CD4-positive, CD25-positive, alpha-beta regulatory T cell (primary cell): ENCODE measurements around the gene RET. TPM values are rescaled to one million over a fixed set of nuclear protein-coding genes. Genes with fewer than 3 reads are reported as not detected.

Experiments
- ATAC-seq, 2 donors: fragments of 150-1000 bp; cut with Tn5 transposase; one replicate each; pipeline ENCODE4 v1.10.0; 2021; ENCODE audit warnings: low read depth in 2 of 2, moderate number of reproducible peaks in 2 of 2, moderate library complexity in 1 of 2
- DNase-seq, 3 donors: peaks; one replicate each; pipeline versions ENCODE4 v3.0.0 to v3.0.0-alpha.2; 2012 to 2022; ENCODE audit warnings: mixed read lengths in 1 of 3
- H3K27ac ChIP-seq: one replicate; pipeline ENCODE4 v1.7.0; 2013; ENCODE audit warnings: mild to moderate bottlenecking, low read length; ENCODE audit not compliant: insufficient read depth, poor library complexity, severe bottlenecking
- H3K27me3 ChIP-seq: one replicate; pipeline ENCODE4 v1.7.0; 2013; ENCODE audit warnings: low read length; ENCODE audit not compliant: control insufficient read depth, insufficient read depth
- H3K36me3 ChIP-seq: one replicate; pipeline ENCODE4 v1.7.0; 2013; ENCODE audit warnings: mild to moderate bottlenecking, low read length, moderate library complexity; ENCODE audit not compliant: control insufficient read depth, insufficient read depth
- H3K4me1 ChIP-seq: 2 replicates; pipeline ENCODE4 v1.7.0; 2013; ENCODE audit warnings: mild to moderate bottlenecking, low read length; ENCODE audit not compliant: insufficient read depth, control insufficient read depth, poor library complexity, severe bottlenecking
- H3K4me3 ChIP-seq: one replicate; pipeline ENCODE4 v1.7.0; 2013; ENCODE audit warnings: low read depth, mild to moderate bottlenecking, low read length, moderate library complexity
- H3K9me3 ChIP-seq, 2 experiments: 1 replicate in 1 of 2; 2 replicates in 1 of 2; pipeline ENCODE4 v1.7.0; 2013; ENCODE audit warnings: low read length in 2 of 2, mild to moderate bottlenecking in 1 of 2, moderate library complexity in 1 of 2; ENCODE audit not compliant: control insufficient read depth in 2 of 2
- H3K27ac Mint-ChIP-seq, 3 donors: one replicate each; pipeline ENCODE4 v1.8.0; 2020 to 2022; ENCODE audit warnings: mild to moderate bottlenecking in 3 of 3, mixed read lengths in 3 of 3, moderate library complexity in 2 of 3
- H3K27me3 Mint-ChIP-seq: one replicate; pipeline ENCODE4 v1.8.0; 2022; ENCODE audit warnings: mild to moderate bottlenecking, mixed read lengths
- H3K36me3 Mint-ChIP-seq: one replicate; pipeline ENCODE4 v1.8.0; 2020; ENCODE audit warnings: mixed read lengths
- H3K4me1 Mint-ChIP-seq, 4 donors: one replicate each; pipeline ENCODE4 v1.8.0; 2020 to 2022; ENCODE audit warnings: mixed read lengths in 4 of 4, mild to moderate bottlenecking in 1 of 4
- H3K4me3 Mint-ChIP-seq, 4 donors: one replicate each; pipeline ENCODE4 v1.8.0; 2020 to 2022; ENCODE audit warnings: mild to moderate bottlenecking in 4 of 4, mixed read lengths in 4 of 4, moderate library complexity in 3 of 4
- H3K9me3 Mint-ChIP-seq, 7 donors: one replicate each; pipeline ENCODE4 v1.8.0; 2020 to 2022; ENCODE audit warnings: mixed read lengths in 7 of 7, mild to moderate bottlenecking in 3 of 7, moderate library complexity in 2 of 7
- polyA plus RNA-seq, 4 donors: library from polyadenylated mRNA; unstranded; fragments of 300-500 nt; fragmentation: Illumina TruSeq; gene quantifications; one replicate each; pipeline ENCODE4 v1.2.3, GENCODE V29; 2021
- total RNA-seq: library from RNA; stranded (reverse); gene quantifications from one replicate; pipeline ENCODE4 v1.2.3, GENCODE V29; 2022

The RET gene
- total and polyA plus RNA-seq, 5 donors from 2014 or later = 0.37 TPM; not detected in 4

DNA sequence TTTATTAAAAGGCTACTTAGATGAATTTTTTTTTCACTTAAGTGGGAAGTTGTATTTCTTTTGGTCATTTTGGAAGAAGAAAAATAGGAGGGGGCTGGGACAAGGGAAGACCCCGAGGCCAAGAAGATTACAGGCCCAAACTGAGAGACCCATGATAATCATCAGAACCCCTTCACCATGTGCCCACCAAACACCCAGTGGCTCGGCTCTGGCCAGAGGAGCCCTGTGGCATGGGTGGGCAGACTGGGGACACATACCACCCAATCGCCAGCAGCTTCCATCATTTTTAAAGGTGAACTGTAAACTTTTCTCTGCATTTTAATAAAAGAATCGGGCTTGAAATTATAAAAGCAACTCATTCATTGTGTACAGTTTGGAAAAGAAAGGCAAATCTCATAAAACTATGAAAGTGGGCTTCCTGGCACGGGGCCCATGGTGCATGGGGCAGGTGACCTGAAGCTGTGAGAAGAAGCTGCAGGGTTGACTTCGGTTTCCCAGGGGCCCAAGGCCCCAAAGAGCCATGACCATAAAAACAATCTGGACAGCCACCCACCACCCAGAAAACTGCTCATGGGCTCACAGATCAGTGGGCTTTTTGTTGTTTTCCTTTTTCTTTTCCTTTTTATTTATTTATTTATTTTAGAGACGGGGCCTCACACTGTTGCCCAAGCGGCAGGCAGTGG is 29.4 kb upstream of the RET start:
- Mint-ChIP-seq H3K36me3 (no peaks in the 10 kb centered on the region), H3K27ac (no peak overlapping the region), H3K4me3 (no peak overlapping the region), H3K4me1 (no peaks in the 10 kb centered on the region), H3K9me3 (no peaks in the 10 kb centered on the region), H3K27me3 (peaks cover 10% of the 10 kb centered on the region)
- Histone ChIP-seq H3K9me3 (no peaks in the 10 kb centered on the region), H3K36me3 (no peaks in the 10 kb centered on the region), H3K27me3 (peaks cover 2% of the 10 kb centered on the region), H3K4me3 (no peak overlapping the region), H3K27ac (no peak overlapping the region), H3K4me1 (no peaks in the 10 kb centered on the region)
- no peak for DNase-seq
- ATAC-seq = no peak

DNA sequence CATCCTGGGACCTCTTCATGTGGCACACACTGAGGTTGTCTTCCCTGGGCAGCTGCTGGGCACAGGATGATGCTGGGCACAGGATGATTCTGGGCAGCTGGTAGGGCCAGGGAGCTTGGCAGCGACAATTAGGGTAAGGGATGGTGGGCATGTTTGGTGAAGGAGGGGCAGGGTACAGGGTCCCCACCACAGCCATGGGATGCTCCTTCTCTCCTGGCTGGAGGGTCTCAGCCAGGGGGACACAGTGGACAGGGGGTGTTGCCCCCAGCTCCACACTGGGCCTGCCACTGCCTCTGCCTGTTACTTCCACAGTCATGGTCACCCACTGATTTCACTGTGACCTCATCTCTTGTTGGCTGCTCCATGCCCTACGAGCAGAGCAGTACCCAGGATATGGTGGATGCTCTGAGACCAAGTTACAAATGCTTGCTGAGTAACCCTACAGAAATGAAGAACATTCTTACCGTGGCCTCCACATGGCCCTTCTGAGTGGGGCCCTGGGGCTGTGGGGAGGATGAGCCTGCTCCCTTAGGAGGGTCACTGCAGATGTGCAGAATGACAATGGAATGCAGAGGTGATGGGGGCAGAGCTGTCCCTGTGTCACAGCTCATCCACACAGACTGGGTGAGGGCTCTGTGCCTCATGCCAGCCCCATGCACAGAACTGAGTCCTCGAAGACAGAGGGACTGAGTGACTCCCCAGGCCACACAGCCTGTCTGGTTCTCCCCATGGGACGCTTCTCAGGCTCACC is 28.4 kb upstream of the RET start:
- H3K27ac ChIP-seq = no peak overlapping the region
- Mint-ChIP-seq H3K4me3 (no peak overlapping the region), H3K36me3 (no peaks in the 10 kb centered on the region)

DNA sequence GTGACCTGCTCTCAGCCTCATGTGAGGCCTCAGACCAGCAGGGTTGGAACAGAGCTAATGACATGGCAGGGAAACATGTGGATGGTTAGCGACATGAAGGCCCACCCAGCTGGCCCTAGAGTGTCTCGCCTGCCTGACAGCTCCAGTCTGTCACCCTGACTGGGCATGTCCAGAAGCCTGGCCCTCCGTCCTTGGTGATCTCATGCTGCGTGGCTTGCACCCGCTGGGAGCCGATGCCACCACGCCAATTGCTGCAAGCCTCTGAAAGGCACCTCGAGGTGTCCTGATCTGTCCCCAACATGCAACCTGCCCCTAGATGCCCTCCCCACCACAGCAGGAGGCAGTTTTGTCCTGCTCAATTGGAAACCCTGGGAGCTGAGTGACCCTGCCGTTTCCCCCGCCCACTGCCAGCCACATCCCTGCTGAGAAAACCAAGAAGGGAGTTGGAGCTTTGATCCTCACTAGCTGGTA is 27.8 kb upstream of the RET start:
- H3K9me3 Mint-ChIP-seq = no peaks in the 10 kb centered on the region
- Histone ChIP-seq H3K27ac (no peak overlapping the region), H3K36me3 (no peaks in the 10 kb centered on the region), H3K27me3 (peaks cover 2% of the 10 kb centered on the region), H3K4me1 (no peaks in the 10 kb centered on the region), H3K9me3 (no peaks in the 10 kb centered on the region), H3K4me3 (no peak overlapping the region)
- H3K27ac Mint-ChIP-seq = no peak overlapping the region
- H3K36me3 Mint-ChIP-seq = no peaks in the 10 kb centered on the region
- H3K4me3 Mint-ChIP-seq = no peak overlapping the region
- no peak for ATAC-seq
- H3K27me3 Mint-ChIP-seq = peaks cover 14% of the 10 kb centered on the region
- no peaks in the 10 kb centered on the region for H3K4me1 Mint-ChIP-seq
- no peak for DNase-seq

More for the DNA sequence above, 28.4 kb upstream of the RET start:
- no peaks in the 10 kb centered on the region for H3K9me3 Mint-ChIP-seq
- peaks cover 10% of the 10 kb centered on the region for H3K27me3 Mint-ChIP-seq
- Histone ChIP-seq H3K27me3 (peaks cover 2% of the 10 kb centered on the region), H3K4me3 (no peak overlapping the region), H3K36me3 (no peaks in the 10 kb centered on the region), H3K9me3 (no peaks in the 10 kb centered on the region), H3K4me1 (no peaks in the 10 kb centered on the region)
- ATAC-seq (no peak), DNase-seq (no peak)
- no peak overlapping the region for H3K27ac Mint-ChIP-seq
- H3K4me1 Mint-ChIP-seq = no peaks in the 10 kb centered on the region

DNA sequence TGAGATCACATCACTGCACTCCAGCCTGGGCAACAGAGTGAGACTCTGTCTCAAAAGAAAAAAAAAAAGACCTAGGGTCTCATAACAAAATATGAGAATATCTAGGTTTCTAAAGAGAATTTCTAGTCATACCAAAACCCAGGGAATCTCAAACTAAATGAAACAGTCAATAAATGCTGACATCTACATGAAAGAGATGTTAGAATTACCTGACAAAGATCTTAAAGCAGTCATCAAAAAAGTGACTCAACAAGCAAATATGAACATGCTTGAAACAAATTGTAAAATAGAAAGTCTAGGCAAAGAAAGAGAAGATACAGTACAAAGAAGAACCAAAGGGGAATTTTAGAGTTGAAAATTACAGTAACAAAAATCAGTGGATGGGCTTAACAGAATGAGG is 26.9 kb upstream of the RET start:
- H3K9me3 ChIP-seq = no peaks in the 10 kb centered on the region
- ATAC-seq (no peak), DNase-seq (no peak)
- Mint-ChIP-seq H3K27ac (no peak overlapping the region), H3K27me3 (peaks cover 14% of the 10 kb centered on the region), H3K36me3 (no peaks in the 10 kb centered on the region), H3K9me3 (no peaks in the 10 kb centered on the region), H3K4me1 (no peaks in the 10 kb centered on the region), H3K4me3 (no peak overlapping the region)
- H3K27me3 ChIP-seq = peaks cover 2% of the 10 kb centered on the region
- no peak overlapping the region for H3K4me3 ChIP-seq
- no peaks in the 10 kb centered on the region for H3K4me1 ChIP-seq
- H3K27ac ChIP-seq = no peak overlapping the region
- no peaks in the 10 kb centered on the region for H3K36me3 ChIP-seq

DNA sequence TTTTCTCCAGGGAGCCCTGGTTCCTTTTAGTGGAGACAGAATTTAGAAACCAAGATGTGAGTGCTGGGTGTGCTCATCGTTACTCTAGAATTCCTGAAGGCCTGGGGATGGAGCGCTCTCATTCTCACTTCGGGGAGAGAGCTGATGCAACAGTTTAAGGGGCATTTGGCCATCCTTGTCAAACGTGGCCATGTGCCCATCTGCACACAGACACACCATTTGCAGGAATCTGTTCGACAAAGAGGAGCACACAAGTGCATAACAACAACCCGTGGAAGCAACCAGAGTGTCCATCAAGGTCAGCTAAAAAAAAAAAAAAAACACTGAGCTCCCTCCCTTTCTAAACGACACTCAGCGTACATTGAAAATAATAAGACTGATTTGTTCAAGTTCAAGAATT is 23.0 kb upstream of the RET start:
- Histone ChIP-seq H3K4me1 (no peaks in the 10 kb centered on the region), H3K9me3 (no peaks in the 10 kb centered on the region), H3K36me3 (no peaks in the 10 kb centered on the region), H3K27me3 (peaks cover 2% of the 10 kb centered on the region), H3K27ac (no peak overlapping the region), H3K4me3 (no peak overlapping the region)
- Mint-ChIP-seq H3K9me3 (peaks cover 0 to 2% (median 0%) of the 10 kb centered on the region in 7 donors), H3K27ac (no peak overlapping the region), H3K4me3 (no peak overlapping the region), H3K36me3 (no peaks in the 10 kb centered on the region), H3K4me1 (no peaks in the 10 kb centered on the region), H3K27me3 (peaks cover 23% of the 10 kb centered on the region)
- DNase-seq = no peak
- ATAC-seq = no peak

DNA sequence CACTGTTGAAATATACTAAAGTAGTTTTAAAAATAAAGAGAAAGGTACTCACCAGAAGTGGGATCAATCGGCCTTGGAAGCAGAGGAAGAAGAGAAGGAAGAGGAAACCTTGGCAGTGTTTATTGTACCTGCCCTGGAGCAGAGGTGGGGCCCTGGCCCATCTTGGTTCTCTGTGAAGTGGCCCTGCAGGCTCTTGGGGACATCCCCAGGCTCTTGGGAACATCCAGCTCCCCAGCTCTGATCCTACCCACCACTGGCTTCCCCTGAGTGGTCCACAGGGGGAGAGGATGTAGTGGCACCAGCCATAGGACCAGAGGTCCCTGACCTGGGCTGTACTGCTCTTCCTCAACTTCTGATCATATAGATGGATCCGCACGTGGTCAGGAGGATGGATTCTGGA is 22.3 kb upstream of the RET start:
- peaks cover 0 to 2% (median 0%) of the 10 kb centered on the region in 7 donors for H3K9me3 Mint-ChIP-seq
- H3K4me3 Mint-ChIP-seq = no peak overlapping the region
- no peaks in the 10 kb centered on the region for H3K36me3 Mint-ChIP-seq

DNA sequence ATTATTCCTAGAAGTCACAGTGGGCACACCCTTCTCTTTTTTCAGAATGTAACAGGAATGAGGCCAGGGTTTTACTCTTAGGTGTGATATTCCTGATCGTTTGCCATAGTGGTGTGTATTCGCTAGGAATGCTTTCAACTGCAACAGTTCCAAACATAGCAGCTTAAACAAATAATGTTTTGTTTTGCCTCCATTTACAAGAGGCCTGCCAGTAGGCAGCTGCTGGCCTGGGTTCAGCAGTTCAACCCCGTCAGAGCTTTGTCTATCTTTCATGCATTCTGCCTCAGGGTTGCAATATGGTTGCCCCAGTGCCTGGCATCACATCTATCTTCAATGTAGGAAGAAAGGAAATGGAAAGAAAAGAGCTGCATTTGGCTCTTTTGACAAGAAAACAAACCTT is 21.7 kb upstream of the RET start:
- ATAC-seq = no peak
- Histone ChIP-seq H3K36me3 (no peaks in the 10 kb centered on the region), H3K27ac (no peak overlapping the region), H3K4me1 (no peaks in the 10 kb centered on the region), H3K9me3 (no peaks in the 10 kb centered on the region), H3K27me3 (peaks cover 2% of the 10 kb centered on the region), H3K4me3 (no peak overlapping the region)
- H3K4me1 Mint-ChIP-seq = no peaks in the 10 kb centered on the region
- DNase-seq = no peak
- peaks cover 0 to 2% (median 0%) of the 10 kb centered on the region in 7 donors for H3K9me3 Mint-ChIP-seq
- H3K4me3 Mint-ChIP-seq = no peak overlapping the region
- peaks cover 19% of the 10 kb centered on the region for H3K27me3 Mint-ChIP-seq
- no peak overlapping the region for H3K27ac Mint-ChIP-seq
- H3K36me3 Mint-ChIP-seq = no peaks in the 10 kb centered on the region

More for the DNA sequence above, 22.3 kb upstream of the RET start:
- H3K4me1 ChIP-seq = no peaks in the 10 kb centered on the region
- H3K27me3 Mint-ChIP-seq = peaks cover 23% of the 10 kb centered on the region
- H3K4me1 Mint-ChIP-seq = no peaks in the 10 kb centered on the region
- no peak for ATAC-seq
- H3K27ac ChIP-seq = no peak overlapping the region
- DNase-seq = no peak
- H3K36me3 ChIP-seq = no peaks in the 10 kb centered on the region
- H3K9me3 ChIP-seq = no peaks in the 10 kb centered on the region
- no peak overlapping the region for H3K27ac Mint-ChIP-seq
- H3K27me3 ChIP-seq = peaks cover 2% of the 10 kb centered on the region
- H3K4me3 ChIP-seq = no peak overlapping the region
